ENCODE data around the gene BEST2. TPM values are rescaled to one million over a fixed set of nuclear protein-coding genes. Genes with fewer than 3 reads are reported as not detected.
"Not testable (repeated sequence)": the region's sequence is repeated elsewhere in the genome, so short reads cannot be mapped to it uniquely, and the experiment has no call there.

Gene BEST2
- total RNA-seq, 2 donors from 2014 or later = not detected

GRCh38 chr19:12723381-12723640, 28.3 kb upstream of the BEST2 start:
- Histone ChIP-seq H3K4me1 (ENCODE audit: control insufficient read depth in 1 of 2, low read depth in 2 of 2) (peaks cover 21 to 39% of the 10 kb centered on the region in 2 donors), H3K27me3 (replicated peaks; ENCODE audit: insufficient read depth) (no peaks in the 10 kb centered on the region), H3K9me3 (no peaks in the 10 kb centered on the region)

GRCh38 chr19:12723641-12724426, 27.8 kb upstream of the BEST2 start, which contains the start of gene TNPO2:
Gene TNPO2 (minus strand): TSS chr19:12723932. CDS start chr19:12720977, 2,955 bp downstream.
- DNase-seq (ENCODE audit: low spot score) (no peak), ATAC-seq (ENCODE audit: insufficient number of reproducible peaks, low FRiP score, low read depth) (no peak)
- Histone ChIP-seq H3K36me3 (peaks cover 3% of the 10 kb centered on the region), H3K4me3 (peak within 1 kb of the TSS; percentile 94), H3K27me3 (replicated peaks; ENCODE audit: insufficient read depth) (no peaks in the 10 kb centered on the region), H3K4me1 (ENCODE audit: control insufficient read depth in 1 of 2, low read depth in 2 of 2) (peaks cover 21 to 39% of the 10 kb centered on the region in 2 donors), H3K9me3 (no peaks in the 10 kb centered on the region), H3K27ac (peak within 1 kb of the TSS; percentile 95 to 96)
- no peak for TF ChIP-seq CTCF (IDR thresholded peaks at IDR 0.05)

More at GRCh38 chr19:12723381-12723640, 28.3 kb upstream of the BEST2 start:
- H3K4me3 ChIP-seq = peak overlapping the region; percentile 94
- ATAC-seq (ENCODE audit: insufficient number of reproducible peaks, low FRiP score, low read depth) = no peak
- no peak for DNase-seq (ENCODE audit: low spot score)
- no peak for TF ChIP-seq CTCF (IDR thresholded peaks at IDR 0.05)
- H3K36me3 ChIP-seq = peaks cover 8% of the 10 kb centered on the region
- H3K27ac ChIP-seq = peak overlapping the region; percentile 95 to 96

GRCh38 chr19:12725612-12726011, 26.0 kb upstream of the BEST2 start:
- Histone ChIP-seq H3K36me3 (peaks cover 17% of the 10 kb centered on the region), H3K4me1 (ENCODE audit: control insufficient read depth in 1 of 2, low read depth in 2 of 2) (peaks cover 13 to 31% of the 10 kb centered on the region in 2 donors)
- H3K27me3 ChIP-seq (replicated peaks; ENCODE audit: insufficient read depth); ATAC-seq (ENCODE audit: insufficient number of reproducible peaks, low FRiP score, low read depth); H3K27ac ChIP-seq; DNase-seq (ENCODE audit: low spot score); H3K4me3 ChIP-seq; H3K9me3 ChIP-seq: not testable (repeated sequence)

- Histone ChIP-seq H3K4me3 (no peak overlapping the region), H3K4me1 (ENCODE audit: control insufficient read depth in 1 of 2, low read depth in 2 of 2) (peaks cover 10 to 28% of the 10 kb centered on the region in 2 donors), H3K27me3 (replicated peaks; ENCODE audit: insufficient read depth) (no peaks in the 10 kb centered on the region), H3K36me3 (peaks cover 23% of the 10 kb centered on the region), H3K27ac (no peak overlapping the region), H3K9me3 (no peaks in the 10 kb centered on the region)
- DNase-seq (ENCODE audit: low spot score) = no peak
- no peak for ATAC-seq (ENCODE audit: insufficient number of reproducible peaks, low FRiP score, low read depth)
- no peak for TF ChIP-seq CTCF (IDR thresholded peaks at IDR 0.05)
Measured at GRCh38 chr19:12726988-12727316, 24.6 kb upstream of the BEST2 start.

- Histone ChIP-seq H3K27ac (no peak overlapping the region), H3K4me3 (no peak overlapping the region), H3K36me3 (peaks cover 23% of the 10 kb centered on the region), H3K4me1 (ENCODE audit: control insufficient read depth in 1 of 2, low read depth in 2 of 2) (peaks cover 16 to 35% of the 10 kb centered on the region in 2 donors), H3K27me3 (replicated peaks; ENCODE audit: insufficient read depth) (no peaks in the 10 kb centered on the region), H3K9me3 (no peaks in the 10 kb centered on the region)
- ATAC-seq (ENCODE audit: insufficient number of reproducible peaks, low FRiP score, low read depth) = no peak
- no peak for TF ChIP-seq CTCF (IDR thresholded peaks at IDR 0.05)
- no peak for DNase-seq (ENCODE audit: low spot score)
Measured at GRCh38 chr19:12727745-12728433, 23.7 kb upstream of the BEST2 start.
